GM19324 (cell line): Measurements from ENCODE around the gene CATSPER2.
"Not testable (repeated sequence)": the region's sequence is repeated elsewhere in the genome, so short reads cannot be mapped to it uniquely, and the experiment has no call there.

Experiments used
- ATAC-seq: cut with Tn5 transposase; IDR thresholded peaks from one replicate; pipeline ENCODE4 v1.9.1; 2021; ENCODE audit warnings: mild to moderate bottlenecking, moderate library complexity; ENCODE audit not compliant: unreplicated experiment, low FRiP score

The CATSPER2 gene

DNA sequence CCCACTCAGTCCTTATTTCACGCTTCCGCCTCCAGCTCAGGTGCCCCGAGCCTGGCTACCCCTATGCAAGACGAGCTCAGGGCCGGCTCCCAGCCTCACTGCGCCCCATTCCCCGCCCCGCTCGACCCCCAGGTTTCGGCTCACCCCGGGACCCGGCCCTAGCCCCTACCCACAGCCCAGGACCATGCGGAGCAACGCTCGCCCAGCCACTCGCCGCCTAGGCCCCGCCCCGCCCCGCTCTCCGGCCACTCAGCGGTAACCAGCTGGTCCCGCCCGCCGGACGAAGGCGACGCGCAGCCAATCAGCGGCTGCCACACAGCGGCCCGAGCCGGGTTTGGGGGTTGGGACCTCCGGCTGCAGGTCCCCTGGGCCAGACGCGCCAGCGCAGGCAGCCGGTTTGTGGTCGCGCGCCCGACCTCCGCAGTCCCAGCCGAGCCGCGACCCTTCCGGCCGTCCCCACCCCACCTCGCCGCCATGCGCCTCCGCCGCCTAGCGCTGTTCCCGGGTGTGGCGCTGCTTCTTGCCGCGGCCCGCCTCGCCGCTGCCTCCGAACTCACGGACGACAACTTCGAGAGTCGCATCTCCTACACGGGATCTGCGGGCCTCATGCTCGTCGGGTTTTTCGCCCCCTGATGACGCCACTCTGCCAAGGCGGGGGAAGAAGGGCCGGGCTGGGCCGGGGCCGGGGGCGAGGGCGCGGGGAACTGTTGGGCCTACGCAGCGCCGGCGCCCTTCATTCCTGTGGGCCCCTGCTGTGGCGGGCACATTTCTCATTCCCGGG, at the start of gene CATSPER2:
Gene CATSPER2 (minus strand): TSS at position 196 of the 781 bp plus-strand sequence. CDS start 783 bp downstream, outside the sequence.
- ATAC-seq: no peak

DNA sequence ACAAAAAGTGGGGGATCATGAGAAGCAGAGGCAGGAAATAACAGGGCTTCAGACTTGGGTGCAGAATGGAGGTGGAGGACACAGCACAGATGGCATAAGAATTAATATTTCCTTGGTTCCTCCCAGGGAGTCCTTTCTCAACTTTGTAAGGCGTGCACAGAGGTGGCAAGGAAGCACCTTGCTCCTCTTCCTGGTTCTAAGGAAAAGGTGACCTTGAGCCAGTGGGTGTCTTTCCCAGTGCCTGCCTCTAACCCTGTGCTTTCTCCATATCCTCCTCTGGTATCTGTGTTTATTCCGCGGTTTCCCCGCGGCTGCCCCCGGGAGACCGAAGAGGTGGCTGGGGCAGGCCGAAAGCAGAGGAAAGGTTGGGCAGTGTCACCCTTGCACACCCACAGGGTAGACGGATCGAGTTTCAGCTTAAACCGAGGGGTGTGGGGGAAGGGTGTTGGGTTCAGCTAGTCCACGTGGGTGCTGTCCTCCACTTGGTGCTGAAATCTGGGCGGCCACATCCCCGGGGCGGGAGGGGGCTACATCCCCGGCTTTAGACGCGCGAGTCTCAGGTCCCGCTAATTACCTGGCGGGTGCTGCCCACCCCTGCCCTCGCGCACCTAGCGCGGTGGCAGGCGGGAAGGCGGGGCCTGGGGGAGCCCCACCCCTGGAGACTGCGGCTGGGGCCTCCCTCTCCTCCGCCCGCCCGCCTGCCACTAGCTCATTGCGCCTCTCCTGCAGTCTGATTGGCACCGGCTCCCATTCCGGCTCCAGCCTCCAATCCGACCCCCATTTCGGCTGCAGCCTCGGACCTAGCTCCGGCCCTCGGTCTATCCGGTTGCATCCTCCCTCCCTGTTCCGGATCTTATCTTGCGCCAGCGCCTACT, 44.7 kb upstream of the CATSPER2 start, which contains the start of gene CKMT1A:
Gene CKMT1A (plus strand): TSS at position 712 of the 875 bp plus-strand sequence. CDS start 192 bp downstream, outside the sequence.
- ATAC-seq: not testable (repeated sequence)

DNA sequence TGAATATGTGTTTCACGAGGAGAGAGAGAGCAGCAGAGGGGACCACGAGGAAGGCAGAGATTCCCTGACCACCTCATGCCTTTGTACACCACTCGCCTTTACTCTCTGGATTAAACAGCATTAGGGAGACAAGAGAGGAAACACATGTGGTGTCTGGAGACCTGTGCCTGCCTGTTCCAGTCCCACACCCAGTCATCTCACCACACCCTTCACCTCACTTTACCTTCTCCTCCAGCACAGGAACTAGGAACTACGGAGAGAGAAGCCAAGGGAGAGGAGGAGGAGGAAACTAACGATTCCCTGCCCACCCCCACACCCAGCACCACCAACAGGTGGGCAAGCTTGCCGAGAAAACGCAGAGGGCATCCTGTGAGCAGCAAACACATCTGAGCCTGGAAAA, 44.0 kb upstream of the CATSPER2 start:
- ATAC-seq: not testable (repeated sequence)

DNA sequence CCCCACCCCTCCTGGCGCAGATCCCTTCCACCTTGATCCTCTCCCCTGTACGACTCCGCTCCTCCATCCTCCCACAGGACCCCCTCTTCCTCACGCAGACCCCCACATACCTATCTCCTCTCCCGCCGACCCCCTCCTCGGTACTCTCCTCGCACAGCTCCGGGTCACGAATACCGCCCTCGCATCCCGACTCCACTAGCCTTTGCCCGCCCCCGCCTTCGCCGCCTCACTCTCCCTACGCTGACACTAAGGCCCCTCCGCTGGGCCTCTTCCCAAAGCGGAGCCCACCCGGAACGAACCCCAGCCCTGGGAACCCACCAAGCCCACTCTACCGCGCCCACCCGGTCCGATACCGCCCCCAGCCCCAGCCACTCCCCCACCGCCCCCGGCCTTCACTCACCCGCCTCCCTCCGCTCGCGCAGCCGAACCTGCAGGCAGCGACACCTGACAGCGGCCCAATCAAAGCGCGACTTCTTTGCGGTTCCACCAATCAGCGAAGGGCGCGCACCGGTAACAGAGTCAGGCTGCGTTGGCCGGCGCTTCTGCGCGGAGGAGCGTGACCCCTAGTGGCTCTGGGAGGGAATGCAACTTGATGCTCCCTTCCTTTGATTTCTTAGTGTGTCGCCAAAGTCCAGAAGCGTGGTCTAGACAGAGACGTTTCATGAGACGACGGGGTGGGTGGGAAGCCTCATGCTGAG, 41.1 kb upstream of the CATSPER2 start:
- ATAC-seq: peak; percentile 96

DNA sequence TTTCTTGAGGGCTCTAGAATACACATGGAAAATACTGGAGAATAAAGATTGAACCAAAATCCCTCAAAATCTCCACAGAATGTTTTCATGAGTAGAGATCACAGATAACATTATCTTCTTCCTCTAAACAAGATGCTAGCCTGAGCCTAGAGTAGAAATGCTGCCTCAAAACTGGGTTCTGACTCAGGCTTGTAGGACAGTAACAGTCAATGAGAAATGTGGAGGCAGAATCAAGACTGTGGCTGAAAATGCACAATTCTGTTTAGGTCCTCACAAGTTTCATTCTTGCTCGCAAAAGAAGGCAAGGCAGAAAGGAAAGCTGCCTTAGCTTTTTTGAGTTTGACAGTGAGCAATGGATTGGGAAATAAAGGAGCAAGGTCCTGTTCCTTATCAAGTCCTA, 25.5 kb upstream of the CATSPER2 start:
- not testable (repeated sequence) for ATAC-seq

DNA sequence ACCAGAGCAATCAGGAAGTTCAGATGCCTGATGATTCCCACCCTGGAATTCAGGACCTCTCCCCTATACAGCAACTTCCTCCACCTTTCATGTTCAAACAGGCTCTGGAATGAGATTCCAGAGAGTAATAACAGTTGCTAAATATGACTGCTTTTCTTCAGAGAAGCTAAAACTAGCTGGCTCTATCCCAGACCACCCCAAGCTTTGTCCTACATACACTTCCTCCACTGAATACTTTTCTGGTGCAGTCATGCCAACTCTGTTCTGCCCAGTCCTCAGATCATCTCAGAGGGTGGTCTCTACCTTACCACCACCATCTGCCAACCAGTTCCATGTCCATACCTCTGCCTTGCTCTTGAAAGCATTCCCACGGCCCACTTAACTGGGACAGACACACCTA, 17.5 kb upstream of the CATSPER2 start:
- ATAC-seq: not testable (repeated sequence)

DNA sequence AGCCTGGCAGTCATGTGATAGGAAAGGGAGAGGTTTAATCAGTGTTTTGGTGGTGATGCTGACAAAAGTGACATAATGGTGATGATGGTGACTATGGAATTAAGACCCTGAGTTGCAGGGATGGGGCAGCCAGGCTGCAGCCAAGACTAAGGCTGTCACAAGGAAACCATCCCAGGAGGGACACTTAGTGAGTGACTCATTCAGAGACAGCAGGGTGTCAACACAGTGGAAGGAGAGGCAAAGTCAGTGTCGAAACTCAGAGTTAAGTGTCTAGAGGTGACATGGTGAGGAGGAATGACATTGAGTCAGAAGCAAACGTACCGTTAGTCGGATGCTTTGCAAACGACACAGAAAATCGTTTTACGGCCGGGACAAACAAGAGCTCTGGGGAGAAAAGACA, 14.7 kb upstream of the CATSPER2 start:
- ATAC-seq: not testable (repeated sequence)

DNA sequence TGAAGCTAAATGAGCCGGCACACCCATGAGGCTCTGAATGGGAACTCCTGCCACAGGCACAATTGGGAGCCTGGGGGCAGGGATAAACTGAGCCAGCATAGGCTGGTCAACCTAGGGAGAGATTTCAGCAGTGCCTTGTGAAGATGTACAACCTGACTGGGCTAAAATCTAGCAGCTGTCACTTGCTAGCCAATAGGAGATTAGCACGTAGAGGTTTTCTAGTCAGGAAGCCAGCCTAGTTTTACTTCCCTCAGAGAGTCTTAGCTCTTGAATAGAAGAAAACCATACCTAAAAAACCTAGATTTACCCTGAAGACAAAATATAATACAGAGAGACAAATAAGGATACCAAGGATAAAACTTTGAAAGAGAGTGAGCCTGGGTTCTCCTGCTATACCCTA, 13.6 kb upstream of the CATSPER2 start:
- not testable (repeated sequence) for ATAC-seq

DNA sequence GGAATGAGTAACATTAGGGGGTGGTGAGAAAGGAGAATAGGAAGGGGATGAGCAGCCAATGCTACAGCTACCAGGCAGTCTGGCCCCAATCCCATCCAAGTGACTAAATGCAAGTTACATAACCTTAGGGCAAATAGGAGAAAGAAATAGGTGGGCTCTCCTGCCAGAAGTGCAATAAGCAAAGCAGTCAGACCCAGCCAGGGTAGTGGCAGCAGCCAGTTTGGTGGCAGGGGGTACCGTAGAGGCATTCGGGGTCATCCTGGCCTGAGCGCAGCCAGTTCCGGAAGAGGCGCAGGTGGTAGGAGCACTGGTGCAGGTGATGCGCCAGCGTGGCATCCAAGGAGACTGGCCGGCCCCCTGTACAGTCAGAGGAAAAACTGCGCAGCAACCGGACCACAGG, 11.1 kb upstream of the CATSPER2 start:
- ATAC-seq: not testable (repeated sequence)

DNA sequence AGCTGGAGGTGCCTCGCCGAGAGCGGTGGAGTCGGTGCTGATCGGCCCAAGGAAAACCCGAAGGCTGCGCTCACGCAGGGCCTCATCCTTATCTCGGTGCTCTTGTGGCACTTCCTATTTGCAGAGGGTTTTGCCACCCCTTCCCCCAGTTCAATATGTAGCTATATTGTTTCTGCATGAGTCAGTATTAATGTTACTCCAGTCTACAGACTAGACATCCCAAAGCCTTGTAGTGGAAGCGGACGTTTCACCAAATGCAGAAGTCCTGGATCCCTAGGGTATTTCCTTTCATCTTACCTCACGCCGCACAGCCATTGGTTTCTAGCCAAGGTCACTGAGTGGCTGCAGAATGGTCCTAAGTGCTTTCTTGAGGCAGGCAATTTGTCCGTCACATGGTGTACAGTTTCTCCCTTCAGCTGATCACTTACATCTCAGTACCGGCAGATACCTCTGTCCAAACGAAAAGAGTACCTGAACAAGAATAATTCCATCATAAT, 834 bp upstream of the CATSPER2 start:
- not testable (repeated sequence) for ATAC-seq

DNA sequence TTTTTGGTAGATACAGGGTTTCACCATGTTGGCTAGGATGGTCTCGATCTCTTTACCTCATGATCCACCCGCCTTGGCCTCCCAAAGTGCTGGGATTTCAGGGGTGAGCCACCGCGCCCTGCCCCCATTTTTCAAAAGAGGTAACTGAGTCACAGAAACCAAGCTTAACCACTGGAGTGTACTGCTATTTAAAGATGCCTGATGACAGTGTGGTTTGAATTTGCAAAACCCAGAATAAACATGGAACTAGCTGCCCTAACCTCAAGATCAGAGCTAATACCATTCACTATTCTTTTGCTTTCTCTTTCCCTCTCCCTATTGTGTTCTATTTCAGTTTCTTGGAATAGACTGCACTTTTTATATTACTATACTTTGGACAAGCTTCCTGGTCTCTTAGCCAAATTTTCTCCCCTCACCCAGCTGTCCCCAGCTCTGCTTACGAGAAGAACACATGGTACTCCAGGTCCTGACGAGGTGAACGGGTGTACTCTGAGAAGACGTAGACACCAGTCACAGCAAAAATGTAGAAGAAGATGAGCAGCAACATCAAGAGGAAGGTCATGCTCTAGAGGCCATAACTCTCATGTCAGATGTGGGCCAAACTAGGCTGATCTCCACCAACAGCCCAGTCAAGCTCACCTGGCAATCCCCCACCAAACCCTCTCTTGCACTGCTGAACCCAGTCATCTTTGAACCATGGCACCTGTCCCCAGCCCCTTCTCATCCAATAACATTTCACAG, 10.0 kb downstream of the CATSPER2 start:
- ATAC-seq: not testable (repeated sequence)

DNA sequence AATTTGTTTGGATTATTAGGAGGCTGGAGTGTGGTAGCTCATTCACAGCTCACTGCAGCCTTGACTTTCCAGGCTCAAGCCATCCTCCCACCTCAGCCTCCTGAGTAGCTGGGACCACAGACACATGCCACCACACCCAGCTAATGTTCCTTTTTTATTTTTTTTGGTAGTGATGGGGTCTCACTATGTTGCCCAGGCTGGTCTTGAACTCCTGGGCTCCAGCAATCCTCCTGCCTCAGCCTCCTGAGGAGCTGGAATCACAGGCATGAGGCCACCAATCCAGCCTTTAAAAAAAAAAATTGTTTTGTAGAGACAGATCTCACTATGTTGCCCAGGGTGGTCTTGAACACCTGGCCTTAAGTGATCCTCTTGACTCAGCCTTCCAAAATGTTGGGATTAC, 21.7 kb downstream of the CATSPER2 start:
- not testable (repeated sequence) for ATAC-seq

DNA sequence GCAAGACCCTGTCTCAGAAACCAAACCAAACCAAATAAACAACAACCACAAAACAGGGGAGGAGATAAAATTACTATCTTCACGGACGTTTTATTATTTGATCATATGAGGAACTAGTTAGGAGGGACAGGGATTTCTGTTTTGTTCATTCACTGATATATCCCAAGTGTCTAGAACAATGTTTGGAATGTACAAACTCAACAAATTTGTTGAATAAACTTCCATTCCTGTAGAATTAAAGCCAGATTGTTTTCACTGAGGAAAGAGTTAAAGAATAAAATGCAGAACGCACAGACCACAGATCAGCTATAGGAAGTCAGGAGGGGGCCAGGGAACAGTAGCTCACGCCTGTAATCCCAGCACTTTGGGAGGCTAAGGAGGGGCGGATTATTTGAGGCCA, 23.5 kb downstream of the CATSPER2 start:
- no peak for ATAC-seq

DNA sequence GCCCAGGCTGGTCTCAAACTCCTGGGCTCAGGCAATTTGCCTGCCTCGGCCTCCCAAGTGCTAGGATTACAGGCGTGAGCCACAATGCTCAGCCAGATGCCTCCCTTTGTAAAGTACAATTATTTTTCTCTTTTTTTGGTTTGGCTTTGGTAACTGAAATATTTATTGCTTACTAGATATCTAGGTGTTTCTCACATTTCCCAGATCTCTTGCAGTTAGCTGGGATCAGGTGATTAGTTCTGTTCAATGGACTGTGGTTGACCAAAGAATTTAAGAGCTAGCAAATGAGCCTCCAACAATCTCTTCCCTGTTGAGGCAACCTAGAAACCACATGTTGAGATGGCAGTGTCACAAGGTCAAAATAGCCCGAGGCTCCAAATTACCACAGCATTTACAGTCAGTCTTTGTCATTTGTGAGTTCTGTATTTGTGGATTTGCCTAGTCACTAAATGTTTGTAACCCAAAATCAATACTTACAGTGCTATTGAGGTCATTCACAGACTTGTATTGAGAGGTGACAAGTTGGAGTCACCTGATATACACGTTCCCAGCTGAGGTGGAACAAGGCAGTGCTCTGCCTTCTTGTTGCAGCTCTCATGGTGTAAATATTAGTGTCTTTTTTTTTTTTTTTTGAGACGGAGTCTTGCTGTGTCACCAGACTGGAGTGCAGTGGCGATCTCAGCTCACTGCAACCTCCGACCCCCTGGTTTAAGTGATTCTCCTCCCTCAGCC, 26.4 kb downstream of the CATSPER2 start:
- ATAC-seq: not testable (repeated sequence)

DNA sequence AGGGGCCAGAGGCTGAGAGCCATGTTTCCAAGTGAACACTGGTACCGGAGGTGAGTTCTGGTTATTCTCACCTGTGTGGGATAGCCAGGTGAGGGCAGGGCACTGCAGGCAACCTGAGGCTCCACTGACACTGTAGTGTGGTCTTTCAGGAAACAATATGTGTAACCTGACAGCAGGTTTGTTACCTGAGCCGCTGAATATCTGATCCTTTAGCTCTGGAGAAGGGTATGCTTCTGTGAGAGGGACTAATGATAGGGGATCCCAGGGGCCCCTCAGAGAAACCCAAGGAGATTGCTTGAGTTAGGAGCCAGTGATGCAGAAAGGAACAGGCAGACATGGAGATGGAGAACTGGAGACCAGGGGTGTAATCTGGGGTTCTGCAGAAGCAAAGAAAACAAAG, 29.9 kb downstream of the CATSPER2 start, which contains the start of gene STRC:
Gene STRC (minus strand): TSS at position 101 of the 400 bp plus-strand sequence. CDS start 78 bp downstream, at position 23.
- ATAC-seq: not testable (repeated sequence)

DNA sequence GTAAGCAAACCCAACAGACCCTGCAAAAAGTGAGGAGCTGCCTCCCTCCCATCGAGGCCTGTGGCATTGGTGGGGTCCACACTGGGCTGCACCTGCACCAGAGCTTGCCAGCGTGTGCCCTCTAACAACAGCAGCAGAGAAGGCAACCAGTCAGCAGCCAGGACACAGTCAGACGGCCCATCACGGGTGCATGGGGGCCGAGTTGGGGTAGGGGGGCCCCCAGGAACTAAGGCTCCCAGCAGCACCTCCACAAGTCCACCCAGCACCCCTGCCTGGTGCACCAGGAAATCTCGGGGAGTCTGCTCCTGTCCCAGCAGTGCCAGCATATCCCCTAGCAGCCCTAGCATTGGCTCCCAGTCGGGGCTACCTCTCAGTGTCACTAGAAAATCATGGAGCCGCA, 30.9 kb downstream of the CATSPER2 start:
- not testable (repeated sequence) for ATAC-seq

DNA sequence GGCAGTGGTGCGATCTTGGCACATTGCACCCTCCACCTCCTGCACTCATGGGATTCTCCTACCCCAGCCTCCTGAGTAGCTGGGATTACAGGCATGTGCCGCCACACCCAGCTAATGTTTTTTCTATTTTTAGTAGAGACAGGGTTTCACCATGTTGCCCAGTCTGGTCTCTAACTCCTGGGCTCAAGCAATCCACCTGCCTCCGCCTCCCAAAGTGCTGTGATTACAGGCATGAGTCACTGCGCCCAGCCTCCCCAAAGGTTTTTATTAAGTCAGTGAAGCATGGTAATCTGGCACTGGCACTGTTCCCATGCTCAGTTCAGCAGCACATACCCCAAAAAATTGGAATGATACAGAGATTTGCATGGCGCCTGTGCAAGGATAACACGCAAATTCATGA, 46.4 kb downstream of the CATSPER2 start:
- not testable (repeated sequence) for ATAC-seq

DNA sequence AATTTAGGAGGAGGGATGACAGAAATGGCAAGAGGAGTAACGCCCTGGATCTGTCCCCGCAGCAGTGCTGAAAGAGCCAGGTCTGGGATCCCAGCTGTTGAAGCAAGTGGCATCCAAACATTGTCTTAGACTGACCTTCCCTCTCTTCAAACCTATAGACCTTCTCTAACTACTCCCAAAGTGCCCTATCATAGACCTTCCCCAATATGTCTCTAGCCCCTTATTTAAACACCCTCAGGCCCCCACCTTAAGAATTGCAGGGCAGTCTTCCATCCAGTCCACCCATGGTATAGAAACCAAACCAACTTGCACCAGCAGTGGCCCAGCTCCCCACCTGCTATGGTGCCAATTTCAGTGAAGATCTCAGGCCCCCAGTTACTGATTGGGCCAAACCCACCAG, 48.4 kb downstream of the CATSPER2 start:
- not testable (repeated sequence) for ATAC-seq

DNA sequence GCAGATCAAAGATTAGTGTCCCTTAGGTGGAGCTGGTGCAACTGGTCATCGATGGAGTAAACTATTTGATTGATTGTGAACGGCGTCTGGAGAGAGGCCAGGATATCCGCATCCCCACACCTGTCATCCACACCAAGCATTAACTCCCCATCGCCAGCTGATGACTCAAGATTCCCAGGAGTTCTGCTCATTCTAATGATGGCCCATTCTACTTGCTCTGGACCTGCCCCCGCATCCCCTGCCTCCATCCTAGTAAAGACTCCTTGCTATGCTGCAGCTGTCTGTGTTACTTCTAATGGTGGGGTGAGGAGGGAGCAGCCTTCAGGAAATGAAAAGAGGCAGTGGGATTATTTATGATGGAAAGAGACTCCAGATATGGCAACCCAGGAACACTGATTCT, 49.5 kb downstream of the CATSPER2 start:
- ATAC-seq: not testable (repeated sequence)
